H9 (cell line): ENCODE data around the gene KRTAP1-3. TPM values are rescaled to one million over a fixed set of nuclear protein-coding genes. Genes with fewer than 3 reads are reported as not detected.

Source experiments
- DNase-seq: peaks from one replicate; pipeline ENCODE4 v3.0.0-alpha.2; 2017
- H2AFZ ChIP-seq: one replicate; pipeline ENCODE4 v1.6.1; 2013; ENCODE audit warnings: mild to moderate bottlenecking, low read length, control low read depth, moderate library complexity
- H2AK5ac ChIP-seq: 2 replicates; pipeline ENCODE4 v1.6.1; 2013; ENCODE audit warnings: low read length, control low read depth, mixed read lengths; ENCODE audit not compliant: insufficient read length
- H2BK120ac ChIP-seq: one replicate; pipeline ENCODE4 v1.6.1; 2013; ENCODE audit warnings: low read depth, mild to moderate bottlenecking, low read length, control low read depth, inconsistent platforms; ENCODE audit not compliant: poor library complexity, severe bottlenecking
- H2BK12ac ChIP-seq: 2 replicates; pipeline ENCODE4 v1.6.1; 2013; ENCODE audit warnings: low read length, control low read depth, mixed read lengths, low read depth; ENCODE audit not compliant: insufficient read length
- H2BK15ac ChIP-seq: 2 replicates; pipeline ENCODE4 v1.6.1; 2013; ENCODE audit warnings: low read depth, low read length, control low read depth
- H2BK20ac ChIP-seq: one replicate; pipeline ENCODE4 v1.6.1; 2013; ENCODE audit warnings: low read depth, mild to moderate bottlenecking, low read length, control low read depth, inconsistent platforms; ENCODE audit not compliant: poor library complexity, severe bottlenecking
- H2BK5ac ChIP-seq: 2 replicates; pipeline ENCODE4 v1.6.1; 2013; ENCODE audit warnings: low read length, control low read depth, mixed read lengths; ENCODE audit not compliant: insufficient read length
- H3K14ac ChIP-seq: 2 replicates; pipeline ENCODE4 v1.6.1; 2013; ENCODE audit warnings: low read length, control low read depth; ENCODE audit not compliant: insufficient read depth
- H3K18ac ChIP-seq: 2 replicates; pipeline ENCODE4 v1.6.1; 2013; ENCODE audit warnings: low read depth, mild to moderate bottlenecking, mixed read lengths, low read length, control low read depth; ENCODE audit not compliant: insufficient read length
- H3K23ac ChIP-seq: 2 replicates; pipeline ENCODE4 v1.6.1; 2013; ENCODE audit warnings: low read length, control low read depth, mixed read lengths, low read depth; ENCODE audit not compliant: insufficient read length
- H3K23me2 ChIP-seq: 2 replicates; pipeline ENCODE4 v1.6.1; 2013; ENCODE audit warnings: low read depth, mild to moderate bottlenecking, mixed read lengths, low read length, control low read depth; ENCODE audit not compliant: insufficient read length, poor library complexity, severe bottlenecking
- H3K27ac ChIP-seq: 2 replicates; pipeline ENCODE4 v1.5.1; 2013; ENCODE audit warnings: low read length, control low read depth, mixed read lengths, low read depth; ENCODE audit not compliant: insufficient read length
- H3K27me3 ChIP-seq: 2 replicates; pipeline ENCODE4 v1.6.1; 2013; ENCODE audit warnings: low read length, control low read depth, inconsistent platforms; ENCODE audit not compliant: insufficient read depth
- H3K4ac ChIP-seq: 2 replicates; pipeline ENCODE4 v1.6.1; 2013; ENCODE audit warnings: low read depth, mild to moderate bottlenecking, control low read depth, inconsistent platforms, low read length, moderate library complexity
- H3K4me1 ChIP-seq: 2 replicates; pipeline ENCODE4 v1.6.1; 2013; ENCODE audit warnings: low read length, control low read depth, inconsistent platforms; ENCODE audit not compliant: insufficient read depth
- H3K4me2 ChIP-seq: 2 replicates; pipeline ENCODE4 v1.6.1; 2013; ENCODE audit warnings: low read length, control low read depth, mixed read lengths; ENCODE audit not compliant: insufficient read length, insufficient read depth
- H3K56ac ChIP-seq: 2 replicates; pipeline ENCODE4 v1.6.1; 2013; ENCODE audit warnings: low read depth, mild to moderate bottlenecking, mixed read lengths, low read length, control low read depth; ENCODE audit not compliant: insufficient read length
- H3K79me1 ChIP-seq: 2 replicates; pipeline ENCODE4 v1.6.1; 2013; ENCODE audit warnings: low read depth, mild to moderate bottlenecking, moderate library complexity, low read length, control low read depth, inconsistent platforms; ENCODE audit not compliant: insufficient read depth, poor library complexity, severe bottlenecking
- H3K79me2 ChIP-seq: 2 replicates; pipeline ENCODE4 v1.6.1; 2013; ENCODE audit warnings: low read length, control low read depth, inconsistent platforms; ENCODE audit not compliant: insufficient read depth
- H3K9ac ChIP-seq: 2 replicates; pipeline ENCODE4 v1.6.1; 2013; ENCODE audit warnings: low read length, control low read depth, mixed read lengths; ENCODE audit not compliant: insufficient read length; ENCODE audit errors: extremely low read depth
- H3K9me3 ChIP-seq: one replicate; pipeline ENCODE4 v1.6.1; 2013; ENCODE audit warnings: low read depth, low read length, inconsistent platforms; ENCODE audit not compliant: control insufficient read depth
- H3T11ph ChIP-seq: one replicate; pipeline ENCODE4 v1.6.1; 2013; ENCODE audit warnings: mild to moderate bottlenecking, low read length, control low read depth, inconsistent platforms
- H4K20me1 ChIP-seq: one replicate; pipeline ENCODE4 v1.6.1; 2013; ENCODE audit not compliant: control insufficient read depth, insufficient read length, insufficient read depth
- H4K5ac ChIP-seq: 2 replicates; pipeline ENCODE4 v1.6.1; 2013; ENCODE audit warnings: low read depth, mild to moderate bottlenecking, mixed read lengths, low read length, control low read depth; ENCODE audit not compliant: insufficient read length
- H4K8ac ChIP-seq: replicated peaks from 2 replicates; pipeline ENCODE4 v1.6.1; 2013; ENCODE audit warnings: low read length, control low read depth, mixed read lengths, low read depth; ENCODE audit not compliant: insufficient read length
- H4K91ac ChIP-seq: 2 replicates; pipeline ENCODE4 v1.6.1; 2013; ENCODE audit warnings: low read depth, mild to moderate bottlenecking, moderate library complexity, mixed read lengths, low read length, control low read depth; ENCODE audit not compliant: insufficient read length
- H3K27ac Mint-ChIP-seq, 3 experiments: 2 replicates in 2 of 3; 3 replicates in 1 of 3; pipeline ENCODE4 v1.8.0; 2020 to 2021; ENCODE audit warnings: mixed read lengths in 3 of 3, mild to moderate bottlenecking in 1 of 3, moderate library complexity in 1 of 3
- H3K27me3 Mint-ChIP-seq: 2 replicates; pipeline ENCODE4 v1.8.0; 2021; ENCODE audit warnings: low read depth, mild to moderate bottlenecking, moderate library complexity, mixed read lengths
- H3K36me3 Mint-ChIP-seq, 3 experiments: 2 replicates in 2 of 3; 3 replicates in 1 of 3; pipeline ENCODE4 v1.8.0; 2020 to 2021; ENCODE audit warnings: low read depth in 3 of 3, mixed read lengths in 3 of 3; ENCODE audit not compliant: insufficient read depth in 1 of 3
- H3K4me1 Mint-ChIP-seq, 2 experiments: 2 replicates each; pipeline ENCODE4 v1.8.0; 2020; ENCODE audit warnings: mixed read lengths in 2 of 2
- H3K4me3 Mint-ChIP-seq, 2 experiments: 2 replicates in 1 of 2; 3 replicates in 1 of 2; pipeline ENCODE4 v1.8.0; 2020 to 2021; ENCODE audit warnings: mild to moderate bottlenecking in 2 of 2, mixed read lengths in 2 of 2, moderate library complexity in 1 of 2
- H3K9me3 Mint-ChIP-seq, 2 experiments: 2 replicates in 1 of 2; 3 replicates in 1 of 2; pipeline ENCODE4 v1.8.0; 2020; ENCODE audit warnings: mild to moderate bottlenecking in 2 of 2, mixed read lengths in 2 of 2, moderate library complexity in 1 of 2
- CTCF ChIP-seq: fragments of 200-600 bp; sonication (generic); conservative IDR thresholded peaks from 3 replicates; pipeline ENCODE4 v1.8.0; 2021; ENCODE audit warnings: antibody characterized with exemption, mild to moderate bottlenecking
- WGBS: extraction: QIAGEN DNeasy Blood & Tissue Kit; methylation state at CpG from one replicate; pipeline ENCODE4 v1.1.7; 2013; ENCODE audit warnings: missing lambda C conversion rate, low lambda C conversion rate, mixed read lengths; ENCODE audit not compliant: insufficient read length; ENCODE audit errors: extremely low coverage; 5-methylcytosine and 5-hydroxymethylcytosine counted together
- total RNA-seq: library from RNA; stranded (reverse); gene quantifications from 2 replicates; pipeline ENCODE4 v1.2.1, GENCODE V29; 2021

KRTAP1-3 gene
- total RNA-seq, 1 experiment from 2014 or later: not detected

GRCh38 chr17:41069031-41069430 is 34.4 kb upstream of the KRTAP1-3 start:
- H3K27ac Mint-ChIP-seq: no peak overlapping the region; a peak in 1 of 7 replicates
- Histone ChIP-seq H3K27ac (no peak overlapping the region), H4K8ac (no peak overlapping the region), H2BK12ac (no peak overlapping the region), H3K23ac (no peak overlapping the region), H3K23me2 (no peaks in the 10 kb centered on the region), H2BK15ac (no peak overlapping the region), H4K20me1 (no peaks in the 10 kb centered on the region), H3K79me2 (no peaks in the 10 kb centered on the region), H4K5ac (no peak overlapping the region), H2AK5ac (no peak overlapping the region), H3K9me3 (no peaks in the 10 kb centered on the region), H4K91ac (no peak overlapping the region), H2AFZ (no peak overlapping the region), H3K18ac (no peak overlapping the region), H3K4me2 (no peak overlapping the region), H3K4ac (no peak overlapping the region), H3K4me1 (no peaks in the 10 kb centered on the region), H3K56ac (no peak overlapping the region), H2BK20ac (no peak overlapping the region), H2BK120ac (no peak overlapping the region), H3K14ac (no peak overlapping the region), H2BK5ac (no peak overlapping the region), H3K27me3 (no peaks in the 10 kb centered on the region), H3T11ph (no peak overlapping the region), H3K79me1 (no peaks in the 10 kb centered on the region), H3K9ac (no peak overlapping the region)
- no peak for TF ChIP-seq CTCF
- no peaks in the 10 kb centered on the region for H3K27me3 Mint-ChIP-seq
- no peak for DNase-seq
- WGBS: no CpG with 5 or more reads among the region's 3 CpGs
- 0 out of 4 replicates have a peak, but pooled peaks cover 0 to 5% of the 10 kb centered on the region in 2 experiments for H3K4me1 Mint-ChIP-seq
- H3K4me3 Mint-ChIP-seq: no peak overlapping the region
- no peaks in the 10 kb centered on the region for H3K9me3 Mint-ChIP-seq
- no peaks in the 10 kb centered on the region for H3K36me3 Mint-ChIP-seq
